OCI-LY7 (cell line): Measurements from ENCODE around the gene BCL3. TPM values are rescaled to one million over a fixed set of nuclear protein-coding genes. Genes with fewer than 3 reads are reported as not detected.

Source experiments
- BruUV-seq: library from RNA; stranded (reverse); fragments of 400-500 nt; replicated peaks from 2 replicates; lab custom pipeline; 2021; lab: Mats Ljungman, UMichigan
- CTCF ChIA-PET: fragments of 300-600 bp; sonication (Branson Sonifier 250); formaldehyde crosslinking; loops from one replicate; lab custom pipeline; 2022; ENCODE audit warnings: antibody characterized with exemption; ENCODE audit not compliant: unreplicated experiment; lab: Charles Lee
- POLR2A ChIA-PET: fragments of 300-600 bp; sonication (Branson Sonifier 250); formaldehyde crosslinking; loops from one replicate; lab custom pipeline; 2022; ENCODE audit warnings: antibody characterized with exemption; lab: Charles Lee
- DNase-seq: peaks from one replicate; pipeline ENCODE4 v3.0.0-alpha.2; 2015; ENCODE audit warnings: low spot score
- H2AFZ ChIP-seq: fragments of 200-600 bp; sonication (generic), shearing (Covaris generic); 2 replicates; pipeline ENCODE4 v1.6.1; 2014; ENCODE audit warnings: mild to moderate bottlenecking, antibody characterized with exemption, low read length, moderate library complexity
- H3K27ac ChIP-seq: fragments of 200-600 bp; sonication (generic); 2 replicates; pipeline ENCODE4 v1.5.1; 2014; ENCODE audit warnings: mixed run types, low read depth, mild to moderate bottlenecking, moderate library complexity, low read length, inconsistent platforms; ENCODE audit not compliant: poor library complexity, severe bottlenecking
- H3K36me3 ChIP-seq: fragments of 200-600 bp; sonication (generic); 2 replicates; pipeline ENCODE4 v1.6.1; 2014; ENCODE audit warnings: mild to moderate bottlenecking, antibody characterized with exemption, low read length, moderate library complexity, mixed read lengths; ENCODE audit not compliant: insufficient read depth
- H3K4me1 ChIP-seq: fragments of 200-600 bp; sonication (generic); 2 replicates; pipeline ENCODE4 v1.5.1; 2014; ENCODE audit warnings: mild to moderate bottlenecking, low read length; ENCODE audit not compliant: insufficient read depth, poor library complexity, severe bottlenecking
- H3K4me2 ChIP-seq: fragments of 200-600 bp; sonication (generic); 2 replicates; pipeline ENCODE4 v1.6.1; 2014; ENCODE audit warnings: mild to moderate bottlenecking, low read length
- H3K4me3 ChIP-seq: fragments of 200-600 bp; sonication (generic); 2 replicates; pipeline ENCODE4 v1.5.1; 2014; ENCODE audit warnings: mild to moderate bottlenecking, low read depth, low read length; ENCODE audit not compliant: poor library complexity, severe bottlenecking
- H3K79me2 ChIP-seq: fragments of 200-600 bp; sonication (generic); 2 replicates; pipeline ENCODE4 v1.6.1; 2016; ENCODE audit warnings: low read depth, mild to moderate bottlenecking, low read length, moderate library complexity, mixed read lengths; ENCODE audit not compliant: insufficient read depth
- H3K9me2 ChIP-seq: fragments of 200-600 bp; sonication (generic); 2 replicates; pipeline ENCODE4 v1.6.1; 2016; ENCODE audit warnings: mild to moderate bottlenecking, low read length, mixed read lengths; ENCODE audit not compliant: insufficient read depth
- H3K9me3 ChIP-seq: fragments of 200-600 bp; sonication (generic); 2 replicates; pipeline ENCODE4 v1.6.1; 2014; ENCODE audit warnings: mild to moderate bottlenecking, mixed run types, low read length, mixed read lengths
- H4K20me1 ChIP-seq: fragments of 200-600 bp; sonication (generic); 2 replicates; pipeline ENCODE4 v1.6.1; 2014; ENCODE audit warnings: mild to moderate bottlenecking, antibody characterized with exemption, low read length, moderate library complexity, mixed read lengths; ENCODE audit not compliant: insufficient read depth
- EZH2phosphoT487 ChIP-seq: fragments of 200-600 bp; sonication (generic); IDR thresholded peaks from 2 replicates; pipeline ENCODE4 v1.6.1; 2018; ENCODE audit warnings: low read depth, borderline replicate concordance, mild to moderate bottlenecking, mixed run types, antibody characterized with exemption, low read length, moderate library complexity, mixed read lengths
- intact Hi-C: fragments of 100-400 bp; cut with micrococcal nuclease; formaldehyde crosslinking; loops from one replicate; pipeline ENCODE4 v1.10.0; 2022; ENCODE audit not compliant: unreplicated experiment
- total RNA-seq, 2 experiments: library from RNA; depleted of rRNA in 1 of 2; stranded (reverse); fragments of >200 nt in 1 of 2; shearing (Covaris generic) in 1 of 2; gene quantifications; 2 replicates each; pipeline ENCODE4 v1.2.3, GENCODE V29; 2014 to 2022
- TF ChIP-seq, protein P1 (sequence below): fragments of 200-600 bp; sonication (generic); conservative IDR thresholded peaks from 2 replicates; pipeline ENCODE4 v1.5.1; 2014; ENCODE audit warnings: mild to moderate bottlenecking, antibody characterized with exemption, low read length, moderate library complexity, mixed read lengths

BCL3 gene
- total RNA-seq, 2 experiments from 2014 or later = 10.2 to 18.6 TPM

DNA sequence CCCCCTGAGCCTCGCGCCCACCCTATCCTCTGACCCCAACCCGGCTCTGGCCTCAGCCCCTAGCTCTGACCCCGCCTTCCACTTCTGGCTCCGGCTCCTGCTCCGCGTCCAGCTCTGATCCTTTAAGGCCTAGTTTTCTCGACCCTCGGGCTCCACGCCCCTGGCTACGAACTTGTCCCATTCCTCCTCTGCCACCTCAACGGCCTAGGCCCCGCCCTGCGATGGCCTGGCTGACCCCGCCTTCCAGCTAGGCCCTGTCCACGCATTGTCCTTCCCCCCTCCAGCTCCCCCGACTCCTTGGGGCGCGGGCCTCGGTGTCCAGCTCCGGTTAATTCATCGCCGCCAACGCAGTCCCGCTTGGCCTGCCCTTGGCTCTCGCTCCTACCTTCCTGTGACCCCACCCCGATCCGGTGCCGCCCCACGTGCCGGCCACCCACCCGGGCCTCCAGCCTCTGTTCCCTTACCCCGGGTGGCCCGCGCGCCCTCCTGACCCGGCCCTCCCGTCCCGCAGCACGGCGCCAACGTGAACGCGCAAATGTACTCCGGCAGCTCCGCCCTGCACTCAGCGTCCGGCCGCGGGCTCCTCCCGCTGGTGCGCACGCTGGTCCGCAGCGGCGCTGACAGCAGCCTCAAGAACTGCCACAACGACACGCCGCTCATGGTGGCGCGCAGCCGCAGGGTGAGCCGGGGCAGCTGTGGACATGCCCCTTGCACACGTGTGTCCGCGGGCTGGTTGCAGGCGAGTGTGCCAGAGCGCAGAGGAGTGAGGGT, 9.4 kb downstream of the BCL3 start:
- CTCF ChIA-PET = no interaction called here
- POLR2A ChIA-PET = no interaction called here
- no peak for DNase-seq
- H3K9me2 ChIP-seq = no peaks in the 10 kb centered on the region
- H3K4me2 ChIP-seq = no peak overlapping the region
- peaks cover 71% of the 10 kb centered on the region for H3K36me3 ChIP-seq
- TF ChIP-seq, protein P1, sequence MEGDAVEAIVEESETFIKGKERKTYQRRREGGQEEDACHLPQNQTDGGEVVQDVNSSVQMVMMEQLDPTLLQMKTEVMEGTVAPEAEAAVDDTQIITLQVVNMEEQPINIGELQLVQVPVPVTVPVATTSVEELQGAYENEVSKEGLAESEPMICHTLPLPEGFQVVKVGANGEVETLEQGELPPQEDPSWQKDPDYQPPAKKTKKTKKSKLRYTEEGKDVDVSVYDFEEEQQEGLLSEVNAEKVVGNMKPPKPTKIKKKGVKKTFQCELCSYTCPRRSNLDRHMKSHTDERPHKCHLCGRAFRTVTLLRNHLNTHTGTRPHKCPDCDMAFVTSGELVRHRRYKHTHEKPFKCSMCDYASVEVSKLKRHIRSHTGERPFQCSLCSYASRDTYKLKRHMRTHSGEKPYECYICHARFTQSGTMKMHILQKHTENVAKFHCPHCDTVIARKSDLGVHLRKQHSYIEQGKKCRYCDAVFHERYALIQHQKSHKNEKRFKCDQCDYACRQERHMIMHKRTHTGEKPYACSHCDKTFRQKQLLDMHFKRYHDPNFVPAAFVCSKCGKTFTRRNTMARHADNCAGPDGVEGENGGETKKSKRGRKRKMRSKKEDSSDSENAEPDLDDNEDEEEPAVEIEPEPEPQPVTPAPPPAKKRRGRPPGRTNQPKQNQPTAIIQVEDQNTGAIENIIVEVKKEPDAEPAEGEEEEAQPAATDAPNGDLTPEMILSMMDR = no peak
- TF ChIP-seq EZH2phosphoT487 = no peak
- no peak overlapping the region for H3K4me3 ChIP-seq
- no peaks in the 10 kb centered on the region for H3K9me3 ChIP-seq
- H3K79me2 ChIP-seq = peaks cover 19% of the 10 kb centered on the region; the same call in 1 of the 2 replicates
- intact Hi-C loops = loop anchor here (10.0 kb wide), 1 partner anchor 247 kb away; the partner anchor contains the start of gene RELB
- H3K27ac ChIP-seq = no peak overlapping the region
- no peaks in the 10 kb centered on the region for H4K20me1 ChIP-seq
- no peak overlapping the region for H2AFZ ChIP-seq
- no TSS peak for BruUV-seq
- H3K4me1 ChIP-seq = peaks cover 26% of the 10 kb centered on the region

DNA sequence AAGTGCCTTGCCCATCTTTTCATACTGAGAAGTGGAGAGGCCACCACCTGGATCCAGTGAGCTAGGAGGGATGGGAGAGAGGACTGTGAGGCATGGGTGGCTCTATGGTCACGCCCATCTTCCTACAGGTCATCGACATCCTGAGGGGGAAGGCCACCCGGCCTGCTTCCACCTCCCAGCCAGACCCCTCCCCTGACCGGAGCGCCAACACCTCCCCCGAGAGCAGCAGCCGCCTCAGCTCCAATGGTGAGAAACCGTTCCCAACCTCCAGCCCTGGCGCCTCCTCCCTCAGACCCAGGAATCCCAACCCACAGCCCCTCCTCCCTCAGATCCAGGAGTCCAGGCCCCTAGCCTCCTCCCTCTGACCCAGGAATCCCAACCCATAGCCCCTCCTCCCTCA, 10.1 kb downstream of the BCL3 start:
- no peaks in the 10 kb centered on the region for H3K9me3 ChIP-seq
- peaks cover 23% of the 10 kb centered on the region for H3K4me1 ChIP-seq
- H3K9me2 ChIP-seq = no peaks in the 10 kb centered on the region
- no peak overlapping the region for H3K27ac ChIP-seq
- TF ChIP-seq, protein P1 = no peak
- TF ChIP-seq EZH2phosphoT487 = no peak
- H2AFZ ChIP-seq = no peak overlapping the region
- H3K4me3 ChIP-seq = no peak overlapping the region
- peaks cover 70% of the 10 kb centered on the region for H3K36me3 ChIP-seq
- H3K4me2 ChIP-seq = no peak overlapping the region
- no peaks in the 10 kb centered on the region for H4K20me1 ChIP-seq
- DNase-seq = no peak
- BruUV-seq = no TSS peak
- ChIA-PET POLR2A (no interaction called here), CTCF (no interaction called here)
- intact Hi-C loops = loop anchor here (10.0 kb wide), 1 partner anchor 246 kb away; the partner anchor contains the start of gene RELB
- H3K79me2 ChIP-seq = peaks cover 19% of the 10 kb centered on the region; the same call in 1 of the 2 replicates
